SH-SY5Y (cell line): ENCODE data around the gene GSTK1.

Experiments
- GATA2 ChIP-seq: IDR thresholded peaks from 2 replicates; pipeline ENCODE4 v1.6.1; 2011; ENCODE audit warnings: mild to moderate bottlenecking, low read depth, low read length
- GATA3 ChIP-seq: IDR thresholded peaks from 2 replicates; pipeline ENCODE4 v1.6.1; 2011; ENCODE audit warnings: low read depth, mild to moderate bottlenecking, low read length, moderate library complexity

GRCh38 chr7:143236408-143236990 is 26.7 kb upstream of the GSTK1 start:
- TF ChIP-seq GATA2 (no peak), GATA3 (no peak)
